Mucosa of rectum (tissue), 2 donors: ENCODE measurements around the gene AGBL5.

Source experiments
- H3K27ac ChIP-seq, 2 donors: one replicate each; pipeline ENCODE4 v1.7.0; 2013; ENCODE audit warnings: inconsistent platforms in 2 of 2, low read depth in 2 of 2, low read length in 2 of 2
- H3K27me3 ChIP-seq, 2 donors: one replicate each; pipeline ENCODE4 v1.7.0; 2013; ENCODE audit warnings: low read length in 2 of 2; ENCODE audit not compliant: control insufficient read depth in 2 of 2, insufficient read depth in 2 of 2
- H3K36me3 ChIP-seq, 2 donors: one replicate each; pipeline ENCODE4 v1.7.0; 2013; ENCODE audit warnings: low read length in 2 of 2; ENCODE audit not compliant: control insufficient read depth in 2 of 2, insufficient read depth in 2 of 2
- H3K4me1 ChIP-seq, 2 donors: one replicate each; pipeline ENCODE4 v1.7.0; 2013; ENCODE audit warnings: low read length in 2 of 2, mild to moderate bottlenecking in 1 of 2; ENCODE audit not compliant: control insufficient read depth in 2 of 2, insufficient read depth in 2 of 2
- H3K4me3 ChIP-seq, 2 donors: one replicate each; pipeline ENCODE4 v1.7.0; 2013; ENCODE audit warnings: low read length in 2 of 2
- H3K9ac ChIP-seq, 2 donors: one replicate each; pipeline ENCODE4 v1.7.0; 2013; ENCODE audit warnings: low read length in 2 of 2, low read depth in 1 of 2, mild to moderate bottlenecking in 1 of 2
- H3K9me3 ChIP-seq, 2 donors: one replicate each; pipeline ENCODE4 v1.7.0; 2013; ENCODE audit warnings: low read length in 2 of 2; ENCODE audit not compliant: control insufficient read depth in 2 of 2
- donor health status: healthy.
- donor health status: Normal muscosa, but diverticular disease.

AGBL5 gene

DNA sequence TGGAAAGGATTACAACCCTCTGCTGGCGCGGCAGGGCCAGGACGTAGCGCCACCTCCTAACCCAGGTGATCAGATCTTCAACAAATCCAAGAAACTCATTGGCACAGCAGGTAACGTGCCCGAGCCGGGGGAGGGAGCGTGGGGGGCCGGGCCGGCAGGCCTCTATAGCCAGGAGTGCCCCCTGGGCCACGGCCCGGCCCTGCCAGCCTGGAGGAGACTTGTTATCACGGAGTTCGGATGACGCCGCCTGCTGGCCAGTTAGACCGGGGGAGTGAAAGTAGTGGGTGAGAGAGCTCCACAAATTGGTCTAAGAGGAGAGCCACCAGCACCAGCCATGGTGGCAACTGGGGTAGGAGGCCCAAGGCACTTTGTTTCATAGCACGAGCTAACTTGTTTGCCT, 27.3 kb upstream of the AGBL5 start:
- Histone ChIP-seq H3K9me3 (no peaks in the 10 kb centered on the region), H3K27ac (no peak overlapping the region), H3K9ac (no peak overlapping the region), H3K27me3 (no peaks in the 10 kb centered on the region), H3K36me3 (peaks cover 10 to 34% of the 10 kb centered on the region in 2 donors), H3K4me3 (no peak overlapping the region), H3K4me1 (peaks cover 21 to 31% of the 10 kb centered on the region in 2 donors)

DNA sequence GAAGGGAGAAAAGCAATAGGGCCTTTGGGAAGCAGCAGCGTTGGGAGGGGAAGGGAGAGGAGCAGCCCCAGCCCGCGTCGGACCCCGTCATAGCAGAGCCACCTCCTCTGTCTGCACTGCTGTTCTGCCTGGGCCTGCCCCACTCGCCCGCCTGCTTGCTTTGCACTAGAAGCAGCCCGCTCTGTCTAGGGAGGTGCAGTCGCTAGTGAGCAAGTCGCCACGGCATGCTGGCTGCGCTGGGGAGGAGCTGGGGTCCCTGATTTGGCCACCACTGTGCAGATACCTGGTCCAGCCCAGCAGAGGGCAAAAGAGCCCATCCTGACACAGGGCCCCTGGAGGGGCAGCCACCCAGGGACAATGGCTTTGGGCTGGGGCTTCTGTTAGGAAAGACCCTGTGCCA, 26.7 kb upstream of the AGBL5 start:
- Histone ChIP-seq H3K27ac (no peak overlapping the region), H3K9ac (no peak overlapping the region), H3K36me3 (peaks cover 10 to 36% of the 10 kb centered on the region in 2 donors), H3K4me1 (peaks cover 16 to 25% of the 10 kb centered on the region in 2 donors), H3K9me3 (no peaks in the 10 kb centered on the region), H3K27me3 (no peaks in the 10 kb centered on the region), H3K4me3 (no peak overlapping the region)

DNA sequence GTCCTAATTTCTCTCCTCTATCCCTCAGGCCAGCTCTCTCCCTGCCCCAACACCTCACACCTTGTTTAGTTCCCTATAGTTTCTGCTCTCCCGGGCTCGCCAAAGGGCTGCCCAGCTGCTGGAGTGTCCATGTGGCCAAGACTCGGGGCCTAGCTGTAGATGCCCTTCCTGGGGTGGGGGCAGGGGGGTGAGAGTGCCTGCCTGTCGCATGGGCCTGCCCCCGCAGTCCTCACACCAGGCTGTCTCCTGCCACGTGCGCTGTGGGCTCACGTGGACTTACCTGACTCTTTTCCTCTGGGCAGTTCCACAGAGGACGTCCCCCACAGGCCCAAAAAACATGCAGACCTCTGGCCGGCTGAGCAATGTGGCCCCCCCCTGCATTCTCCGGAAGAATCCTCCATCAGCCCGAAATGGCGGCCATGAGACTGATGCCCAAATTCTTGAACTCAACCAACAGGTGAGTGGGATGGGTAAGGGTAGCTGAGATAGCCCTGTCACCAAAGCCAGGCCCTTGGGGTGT, 26.1 kb upstream of the AGBL5 start:
- Histone ChIP-seq H3K4me3 (no peak overlapping the region), H3K27ac (no peak overlapping the region), H3K4me1 (peaks cover 10 to 19% of the 10 kb centered on the region in 2 donors), H3K9ac (no peak overlapping the region), H3K36me3 (peaks cover 10 to 36% of the 10 kb centered on the region in 2 donors), H3K27me3 (no peaks in the 10 kb centered on the region), H3K9me3 (no peaks in the 10 kb centered on the region)

GRCh38 chr2:27025861-27026851, 25.3 kb upstream of the AGBL5 start:
- no peak overlapping the region for H3K9ac ChIP-seq

DNA sequence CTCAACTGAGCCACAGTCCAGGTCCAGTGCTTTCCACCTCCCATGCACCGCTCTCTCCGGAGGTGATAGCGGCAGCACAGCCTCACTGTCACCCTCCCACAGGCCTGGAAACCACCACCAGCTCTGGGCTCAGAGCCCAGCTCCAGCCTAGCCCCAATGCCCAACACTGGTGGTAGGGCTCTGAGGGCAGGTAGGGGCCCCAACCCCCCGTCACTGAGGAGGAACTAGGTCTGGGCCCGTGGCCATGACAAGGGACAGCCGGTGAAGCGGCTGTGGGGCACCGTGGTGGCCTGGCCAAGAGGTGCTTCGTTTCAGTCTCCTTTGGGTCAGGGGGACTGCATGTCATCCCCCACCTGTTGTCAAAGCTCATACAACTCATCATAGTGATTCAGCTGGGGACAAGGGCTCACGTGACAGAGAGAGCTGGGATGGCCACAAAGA, 24.2 kb upstream of the AGBL5 start:
- H3K4me3 ChIP-seq, result no peak overlapping the region
- H3K27ac ChIP-seq, result no peak overlapping the region
- H3K27me3 ChIP-seq, result no peaks in the 10 kb centered on the region
- H3K4me1 ChIP-seq, result peaks cover under 1 to 3% of the 10 kb centered on the region in 2 donors
- H3K9me3 ChIP-seq, result no peaks in the 10 kb centered on the region
- H3K36me3 ChIP-seq, result peaks cover 10 to 36% of the 10 kb centered on the region in 2 donors
- no peak overlapping the region for H3K9ac ChIP-seq

More at GRCh38 chr2:27025861-27026851, 25.3 kb upstream of the AGBL5 start:
- H3K27ac ChIP-seq, result no peak overlapping the region
- peaks cover 6 to 11% of the 10 kb centered on the region in 2 donors for H3K4me1 ChIP-seq
- no peak overlapping the region for H3K4me3 ChIP-seq
- H3K9me3 ChIP-seq, result no peaks in the 10 kb centered on the region
- H3K27me3 ChIP-seq, result no peaks in the 10 kb centered on the region
- peaks cover 10 to 36% of the 10 kb centered on the region in 2 donors for H3K36me3 ChIP-seq

- Histone ChIP-seq H3K27ac (no peak overlapping the region), H3K27me3 (no peaks in the 10 kb centered on the region), H3K9me3 (no peaks in the 10 kb centered on the region), H3K9ac (no peak overlapping the region), H3K4me1 (peaks cover 8 to 12% of the 10 kb centered on the region in 2 donors), H3K4me3 (no peak overlapping the region), H3K36me3 (peaks cover 10 to 23% of the 10 kb centered on the region in 2 donors)
These were observed 22.4 kb upstream of the AGBL5 start for GRCh38 chr2:27029051-27029450.

DNA sequence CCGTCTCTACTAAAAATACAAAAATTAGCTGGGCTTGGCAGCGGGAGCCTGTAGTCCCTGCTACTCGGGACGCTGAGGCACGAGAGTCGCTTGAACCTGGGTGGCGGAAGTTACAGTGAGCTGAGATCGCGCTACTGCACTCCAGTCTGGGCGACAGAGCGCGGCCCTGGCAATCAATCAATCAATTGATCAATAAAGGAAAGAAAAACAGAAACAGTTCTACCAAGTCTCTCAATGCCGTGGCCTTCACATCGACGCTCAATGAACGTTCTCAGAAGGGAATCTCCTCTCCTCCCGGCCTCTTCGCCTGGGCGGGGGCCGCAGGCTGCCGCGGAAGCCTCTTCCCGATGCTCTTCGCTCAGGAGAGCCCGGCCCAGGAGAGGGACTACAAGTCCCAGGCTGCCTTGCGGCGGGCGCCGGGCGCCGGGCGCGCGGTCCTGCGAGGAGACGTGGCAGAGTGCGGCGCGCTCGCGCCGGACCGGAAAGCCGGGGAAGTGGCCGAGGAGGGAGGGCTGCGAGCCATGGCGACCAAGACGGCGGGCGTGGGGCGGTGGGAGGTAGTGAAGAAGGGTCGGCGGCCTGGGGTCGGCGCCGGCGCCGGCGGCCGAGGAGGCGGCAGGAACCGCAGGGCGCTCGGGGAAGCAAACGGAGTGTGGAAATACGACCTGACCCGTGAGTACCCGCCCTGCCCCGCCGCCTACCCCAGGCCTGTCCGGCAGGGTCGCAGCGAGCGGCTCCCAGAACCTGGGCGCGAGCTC, 18.8 kb upstream of the AGBL5 start, which contains the start of gene TMEM214:
TSS of gene TMEM214 (plus strand) at position 471 of the 758 bp plus-strand sequence. CDS start at position 522, 51 bp downstream.
- Histone ChIP-seq H3K36me3 (peaks cover 29 to 37% of the 10 kb centered on the region in 2 donors), H3K9me3 (no peaks in the 10 kb centered on the region), H3K27ac (peak within 1 kb of the TSS; percentile 64 to 75), H3K4me3 (peak within 1 kb of the TSS; percentile 79 to 97), H3K9ac (peak within 1 kb of the TSS; percentile 91 to 92), H3K4me1 (peaks cover 12 to 14% of the 10 kb centered on the region in 2 donors), H3K27me3 (no peaks in the 10 kb centered on the region)

GRCh38 chr2:27033253-27033852, 18.1 kb upstream of the AGBL5 start:
- peak overlapping the region; percentile 79 to 97 for H3K4me3 ChIP-seq
- no peaks in the 10 kb centered on the region for H3K27me3 ChIP-seq
- peak overlapping the region; percentile 64 to 75 for H3K27ac ChIP-seq
- peak overlapping the region; percentile 91 to 92 for H3K9ac ChIP-seq
- no peaks in the 10 kb centered on the region for H3K9me3 ChIP-seq
- H3K36me3 ChIP-seq, result peaks cover 34 to 41% of the 10 kb centered on the region in 2 donors
- peaks cover 12 to 14% of the 10 kb centered on the region in 2 donors for H3K4me1 ChIP-seq

DNA sequence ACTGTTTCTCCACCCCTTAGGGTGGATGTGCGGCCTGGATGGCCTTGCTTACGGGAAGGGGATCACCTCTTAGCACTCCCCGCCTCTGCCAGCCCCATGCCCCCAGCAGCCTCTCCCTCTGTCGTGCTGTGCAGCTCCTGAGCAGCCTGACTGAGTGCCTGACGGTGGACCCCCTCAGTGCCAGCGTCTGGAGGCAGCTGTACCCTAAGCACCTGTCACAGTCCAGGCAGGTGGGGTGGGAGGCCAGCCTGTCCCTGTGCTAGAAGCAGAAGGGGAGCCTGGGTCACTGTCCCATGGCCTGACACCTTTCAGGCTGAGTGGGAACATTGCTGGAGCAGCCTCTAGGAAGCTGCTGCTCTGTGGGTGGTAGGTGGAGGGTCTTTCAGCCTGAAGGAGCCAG, 13.5 kb upstream of the AGBL5 start:
- Histone ChIP-seq H3K27me3 (no peaks in the 10 kb centered on the region), H3K27ac (no peak overlapping the region), H3K4me1 (peaks cover 17 to 19% of the 10 kb centered on the region in 2 donors), H3K9me3 (no peaks in the 10 kb centered on the region), H3K4me3 (no peak overlapping the region), H3K36me3 (peaks cover 65 to 70% of the 10 kb centered on the region in 2 donors), H3K9ac (no peak overlapping the region)
